Activated CD4-positive, CD25-positive, alpha-beta regulatory T cell (primary cell): ENCODE measurements around the gene CYB561A3.

Experiments
- DNase-seq, 4 experiments: peaks; one replicate each; lab custom pipeline; 2025; lab: John Stamatoyannopoulos, UW

CYB561A3 gene

GRCh38 chr11:61325649-61326414 lies 35.9 kb downstream of the CYB561A3 start:
- no peak for DNase-seq

GRCh38 chr11:61315260-61315659 lies 46.4 kb downstream of the CYB561A3 start:
- DNase-seq, result no peak

GRCh38 chr11:61310749-61311148 lies 50.9 kb downstream of the CYB561A3 start:
- DNase-seq, result no peak

GRCh38 chr11:61309739-61310138 lies 51.9 kb downstream of the CYB561A3 start:
- DNase-seq, result no peak

GRCh38 chr11:61309141-61309540 lies 52.5 kb downstream of the CYB561A3 start:
- no peak for DNase-seq

DNA sequence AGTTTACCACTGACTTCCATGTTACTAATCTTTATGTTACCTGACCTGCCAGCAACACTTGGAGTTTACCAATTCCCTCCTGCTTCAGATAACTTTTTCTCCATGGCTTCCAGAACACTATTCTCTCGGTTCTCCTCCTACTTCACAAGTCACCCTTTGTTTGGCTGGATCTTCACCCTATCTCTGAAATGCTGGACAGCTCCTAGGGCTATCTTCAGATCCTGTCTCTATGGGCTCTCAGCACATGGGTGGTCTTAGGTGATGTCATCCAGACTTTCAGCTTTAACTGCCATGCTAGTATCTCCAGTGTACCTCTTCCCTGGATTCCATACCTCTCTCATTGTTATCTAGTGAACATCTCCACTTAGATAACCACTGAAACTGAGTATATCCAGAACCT lies 54.3 kb downstream of the CYB561A3 start:
- DNase-seq, result no peak

GRCh38 chr11:61306221-61306620 lies 55.5 kb downstream of the CYB561A3 start:
- no peak for DNase-seq

- DNase-seq, result no peak
Measured at GRCh38 chr11:61305417-61305816, 56.3 kb downstream of the CYB561A3 start.

DNA sequence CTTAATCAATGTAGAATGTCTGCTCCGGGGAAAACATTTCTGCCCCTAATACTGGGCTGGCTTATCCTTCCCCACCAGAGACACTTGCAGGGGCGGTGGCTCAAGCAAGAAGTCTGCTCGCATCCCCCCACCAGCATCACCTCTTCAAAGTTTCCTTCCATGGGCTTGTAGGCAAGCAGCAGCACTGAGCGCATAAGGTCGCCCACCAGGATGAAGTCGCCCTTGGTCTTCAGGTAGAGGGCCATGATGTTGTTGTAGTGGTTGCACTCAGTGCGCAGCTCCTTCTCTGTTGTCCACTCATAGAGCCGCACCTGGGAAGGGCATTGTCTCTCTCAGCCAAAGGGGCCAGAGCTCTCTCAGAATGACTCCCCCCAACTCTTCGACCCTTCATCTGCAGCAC lies 58.0 kb downstream of the CYB561A3 start:
- no peak for DNase-seq

GRCh38 chr11:61302550-61302949 lies 59.1 kb downstream of the CYB561A3 start:
- no peak for DNase-seq
